ENCODE data around the gene ITGA2.

ITGA2 gene

DNA sequence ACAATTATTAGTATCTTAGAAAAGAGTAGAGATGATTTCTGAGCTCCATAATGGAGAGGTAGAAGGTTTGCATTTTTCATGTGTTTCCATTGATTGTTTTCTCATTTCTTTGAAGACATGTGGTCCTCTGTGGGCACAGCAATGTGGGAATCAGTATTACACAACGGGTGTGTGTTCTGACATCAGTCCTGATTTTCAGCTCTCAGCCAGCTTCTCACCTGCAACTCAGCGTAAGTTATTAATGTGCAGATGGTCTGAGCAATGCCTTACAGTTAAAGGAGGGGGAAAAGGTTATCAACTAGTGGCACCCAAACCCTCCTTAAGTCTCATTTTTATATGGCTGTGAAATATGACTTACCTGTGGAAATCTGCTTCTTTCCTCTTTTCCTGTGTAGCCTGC, 59.1 kb downstream of the ITGA2 start (continued):
- TF ChIP-seq, protein P1, sequence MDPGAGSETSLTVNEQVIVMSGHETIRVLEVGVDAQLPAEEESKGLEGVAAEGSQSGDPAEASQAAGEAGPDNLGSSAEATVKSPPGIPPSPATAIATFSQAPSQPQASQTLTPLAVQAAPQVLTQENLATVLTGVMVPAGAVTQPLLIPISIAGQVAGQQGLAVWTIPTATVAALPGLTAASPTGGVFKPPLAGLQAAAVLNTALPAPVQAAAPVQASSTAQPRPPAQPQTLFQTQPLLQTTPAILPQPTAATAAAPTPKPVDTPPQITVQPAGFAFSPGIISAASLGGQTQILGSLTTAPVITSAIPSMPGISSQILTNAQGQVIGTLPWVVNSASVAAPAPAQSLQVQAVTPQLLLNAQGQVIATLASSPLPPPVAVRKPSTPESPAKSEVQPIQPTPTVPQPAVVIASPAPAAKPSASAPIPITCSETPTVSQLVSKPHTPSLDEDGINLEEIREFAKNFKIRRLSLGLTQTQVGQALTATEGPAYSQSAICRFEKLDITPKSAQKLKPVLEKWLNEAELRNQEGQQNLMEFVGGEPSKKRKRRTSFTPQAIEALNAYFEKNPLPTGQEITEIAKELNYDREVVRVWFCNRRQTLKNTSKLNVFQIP (CRISPR knock-in tag; IDR thresholded peaks at IDR 0.05; ENCODE audit: borderline replicate concordance, low read depth): no peak

DNA sequence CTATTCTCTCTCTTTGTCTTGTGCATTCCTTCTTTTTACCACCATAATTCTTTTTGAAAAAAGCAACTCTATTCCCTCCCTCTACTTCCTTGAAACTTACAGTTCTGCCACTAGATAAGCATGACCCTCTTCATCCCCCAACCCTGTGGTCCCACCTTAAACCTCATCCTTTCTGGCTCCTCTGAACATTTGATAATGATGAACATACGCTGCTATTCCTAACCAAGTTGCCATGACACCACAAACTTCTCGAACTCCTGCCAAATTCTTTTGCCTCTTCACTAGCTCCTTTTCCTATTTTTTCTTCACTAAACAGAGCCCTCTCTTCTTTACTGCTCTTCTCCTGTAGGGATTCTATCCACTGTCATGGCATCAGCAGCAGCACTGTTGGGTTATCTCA, 63.3 kb downstream of the ITGA2 start:
- ATAC-seq: no peak

DNA sequence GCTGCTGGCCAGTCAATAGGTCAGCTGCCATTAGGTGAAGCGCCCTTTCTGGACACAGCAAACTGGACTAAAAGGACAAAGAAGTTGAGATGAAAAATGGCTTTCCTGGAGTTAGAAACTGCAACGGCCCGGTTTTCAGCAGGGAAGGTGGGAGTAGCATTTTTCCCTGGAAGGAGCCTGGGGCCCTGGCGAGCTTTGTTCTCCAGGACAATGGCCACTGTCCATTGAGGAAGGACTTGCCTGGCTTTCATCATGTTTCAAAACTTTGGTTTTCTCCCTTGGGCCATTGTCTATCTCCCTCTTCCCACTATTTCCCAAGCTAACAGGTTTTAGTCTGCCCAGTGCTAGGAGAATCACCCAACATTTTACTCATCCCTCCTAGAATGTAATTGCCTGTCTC, 64.2 kb downstream of the ITGA2 start:
- ATAC-seq: no peak
- no peak for TF ChIP-seq PPARA (CRISPR knock-in tag; IDR thresholded peaks at IDR 0.05; ENCODE audit: borderline replicate concordance)
- TF ChIP-seq, protein P2, sequence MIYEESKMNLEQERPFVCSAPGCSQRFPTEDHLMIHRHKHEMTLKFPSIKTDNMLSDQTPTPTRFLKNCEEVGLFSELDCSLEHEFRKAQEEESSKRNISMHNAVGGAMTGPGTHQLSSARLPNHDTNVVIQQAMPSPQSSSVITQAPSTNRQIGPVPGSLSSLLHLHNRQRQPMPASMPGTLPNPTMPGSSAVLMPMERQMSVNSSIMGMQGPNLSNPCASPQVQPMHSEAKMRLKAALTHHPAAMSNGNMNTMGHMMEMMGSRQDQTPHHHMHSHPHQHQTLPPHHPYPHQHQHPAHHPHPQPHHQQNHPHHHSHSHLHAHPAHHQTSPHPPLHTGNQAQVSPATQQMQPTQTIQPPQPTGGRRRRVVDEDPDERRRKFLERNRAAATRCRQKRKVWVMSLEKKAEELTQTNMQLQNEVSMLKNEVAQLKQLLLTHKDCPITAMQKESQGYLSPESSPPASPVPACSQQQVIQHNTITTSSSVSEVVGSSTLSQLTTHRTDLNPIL (CRISPR knock-in tag; IDR thresholded peaks at IDR 0.05; ENCODE audit: low read depth): no peak
- TF ChIP-seq ZFP30 (CRISPR knock-in tag; IDR thresholded peaks at IDR 0.05): no peak
- TF ChIP-seq GLIS3 (CRISPR knock-in tag; IDR thresholded peaks at IDR 0.05): no peak
- TF ChIP-seq, protein P3, sequence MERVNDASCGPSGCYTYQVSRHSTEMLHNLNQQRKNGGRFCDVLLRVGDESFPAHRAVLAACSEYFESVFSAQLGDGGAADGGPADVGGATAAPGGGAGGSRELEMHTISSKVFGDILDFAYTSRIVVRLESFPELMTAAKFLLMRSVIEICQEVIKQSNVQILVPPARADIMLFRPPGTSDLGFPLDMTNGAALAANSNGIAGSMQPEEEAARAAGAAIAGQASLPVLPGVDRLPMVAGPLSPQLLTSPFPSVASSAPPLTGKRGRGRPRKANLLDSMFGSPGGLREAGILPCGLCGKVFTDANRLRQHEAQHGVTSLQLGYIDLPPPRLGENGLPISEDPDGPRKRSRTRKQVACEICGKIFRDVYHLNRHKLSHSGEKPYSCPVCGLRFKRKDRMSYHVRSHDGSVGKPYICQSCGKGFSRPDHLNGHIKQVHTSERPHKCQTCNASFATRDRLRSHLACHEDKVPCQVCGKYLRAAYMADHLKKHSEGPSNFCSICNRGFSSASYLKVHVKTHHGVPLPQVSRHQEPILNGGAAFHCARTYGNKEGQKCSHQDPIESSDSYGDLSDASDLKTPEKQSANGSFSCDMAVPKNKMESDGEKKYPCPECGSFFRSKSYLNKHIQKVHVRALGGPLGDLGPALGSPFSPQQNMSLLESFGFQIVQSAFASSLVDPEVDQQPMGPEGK (CRISPR knock-in tag; IDR thresholded peaks at IDR 0.05; ENCODE audit: borderline replicate concordance): no peak
- TF ChIP-seq BACH2 (CRISPR knock-in tag; IDR thresholded peaks at IDR 0.05; ENCODE audit: borderline replicate concordance): no peak
- TF ChIP-seq ZNF8 (CRISPR knock-in tag; IDR thresholded peaks at IDR 0.05): no peak
- TF ChIP-seq, protein P1 (CRISPR knock-in tag; IDR thresholded peaks at IDR 0.05; ENCODE audit: borderline replicate concordance, low read depth): no peak
- no peak for TF ChIP-seq TOX (CRISPR knock-in tag; IDR thresholded peaks at IDR 0.05; ENCODE audit: borderline replicate concordance)
- TF ChIP-seq RARB (CRISPR knock-in tag; IDR thresholded peaks at IDR 0.05): no peak
- TF ChIP-seq ZNF565 (CRISPR knock-in tag; conservative IDR thresholded peaks at IDR 0.05; ENCODE audit: low read depth): no peak
- no peak for TF ChIP-seq ZNF70 (CRISPR knock-in tag; IDR thresholded peaks at IDR 0.05)
- no peak for TF ChIP-seq OSR1 (CRISPR knock-in tag; IDR thresholded peaks at IDR 0.05)
- no peak for TF ChIP-seq ARNTL (CRISPR knock-in tag; IDR thresholded peaks at IDR 0.05; ENCODE audit: borderline replicate concordance, low read depth)
- TF ChIP-seq ESRRG (CRISPR knock-in tag; IDR thresholded peaks at IDR 0.05): no peak
- no peak for TF ChIP-seq SNAI2 (CRISPR knock-in tag; IDR thresholded peaks at IDR 0.05)
- no peak for TF ChIP-seq TCF4 (CRISPR knock-in tag; IDR thresholded peaks at IDR 0.05; ENCODE audit: borderline replicate concordance)
- TF ChIP-seq CSDC2 (CRISPR knock-in tag; IDR thresholded peaks at IDR 0.05): no peak
- TF ChIP-seq ZC3H10 (CRISPR knock-in tag; IDR thresholded peaks at IDR 0.05): no peak

More for the DNA sequence above, 63.3 kb downstream of the ITGA2 start:
- TF ChIP-seq, protein P1 (CRISPR knock-in tag; IDR thresholded peaks at IDR 0.05; ENCODE audit: borderline replicate concordance, low read depth): no peak
- no peak for TF ChIP-seq BACH2 (CRISPR knock-in tag; IDR thresholded peaks at IDR 0.05; ENCODE audit: borderline replicate concordance)
- no peak for TF ChIP-seq CSDC2 (CRISPR knock-in tag; IDR thresholded peaks at IDR 0.05)
- TF ChIP-seq ZNF8 (CRISPR knock-in tag; IDR thresholded peaks at IDR 0.05): no peak
- no peak for TF ChIP-seq GLIS3 (CRISPR knock-in tag; IDR thresholded peaks at IDR 0.05)
- TF ChIP-seq ESRRG (CRISPR knock-in tag; IDR thresholded peaks at IDR 0.05): no peak
- no peak for TF ChIP-seq SNAI2 (CRISPR knock-in tag; IDR thresholded peaks at IDR 0.05)
- TF ChIP-seq PPARA (CRISPR knock-in tag; IDR thresholded peaks at IDR 0.05; ENCODE audit: borderline replicate concordance): no peak
- TF ChIP-seq OSR1 (CRISPR knock-in tag; IDR thresholded peaks at IDR 0.05): no peak
- no peak for TF ChIP-seq ZNF70 (CRISPR knock-in tag; IDR thresholded peaks at IDR 0.05)
- TF ChIP-seq ZC3H10 (CRISPR knock-in tag; IDR thresholded peaks at IDR 0.05): no peak
- no peak for TF ChIP-seq ARNTL (CRISPR knock-in tag; IDR thresholded peaks at IDR 0.05; ENCODE audit: borderline replicate concordance, low read depth)
- TF ChIP-seq, protein P3 (CRISPR knock-in tag; IDR thresholded peaks at IDR 0.05; ENCODE audit: borderline replicate concordance): no peak

All from SK-N-SH treated with all-trans-retinoic acid at 6 μM for 48 hours (cell line).